GM19043 (cell line): ENCODE data around the gene LASP1.
"Not testable (repeated sequence)": the region's sequence is repeated elsewhere in the genome, so short reads cannot be mapped to it uniquely, and the experiment has no call there.

ENCODE experiments used
- ATAC-seq: cut with Tn5 transposase; IDR thresholded peaks from one replicate; pipeline ENCODE4 v1.9.1; 2021; ENCODE audit warnings: low read depth; ENCODE audit not compliant: unreplicated experiment

LASP1 gene

GRCh38 chr17:38905375-38905774 lies 35.5 kb downstream of the LASP1 start:
- no peak for ATAC-seq

- ATAC-seq: no peak
Measured at GRCh38 chr17:38906460-38907228, 36.8 kb downstream of the LASP1 start.

- ATAC-seq: no peak
Measured at GRCh38 chr17:38907930-38908675, 38.2 kb downstream of the LASP1 start.

GRCh38 chr17:38908676-38909181 lies 38.9 kb downstream of the LASP1 start:
- ATAC-seq: no peak

GRCh38 chr17:38910325-38910724 lies 40.5 kb downstream of the LASP1 start:
- no peak for ATAC-seq

- ATAC-seq: no peak
Measured at GRCh38 chr17:38911081-38911730, 41.3 kb downstream of the LASP1 start.

GRCh38 chr17:38911731-38912081 lies 41.8 kb downstream of the LASP1 start:
- ATAC-seq: not testable (repeated sequence)

GRCh38 chr17:38912221-38912813 lies 42.5 kb downstream of the LASP1 start:
- ATAC-seq: no peak

- no peak for ATAC-seq
Measured at GRCh38 chr17:38914741-38915638, 45.1 kb downstream of the LASP1 start.

- no peak for ATAC-seq
Measured at GRCh38 chr17:38915639-38915995, 45.8 kb downstream of the LASP1 start.

- ATAC-seq: no peak
Measured at GRCh38 chr17:38916771-38917170, 46.9 kb downstream of the LASP1 start.

GRCh38 chr17:38917259-38917658 lies 47.4 kb downstream of the LASP1 start:
- no peak for ATAC-seq

- no peak for ATAC-seq
Measured at GRCh38 chr17:38918129-38918913, 48.5 kb downstream of the LASP1 start.

GRCh38 chr17:38918916-38919315 lies 49.1 kb downstream of the LASP1 start:
- ATAC-seq: no peak

GRCh38 chr17:38919316-38920078 lies 49.6 kb downstream of the LASP1 start:
- ATAC-seq: no peak

GRCh38 chr17:38920374-38921291 lies 50.8 kb downstream of the LASP1 start:
- no peak for ATAC-seq

- ATAC-seq: no peak
Measured at GRCh38 chr17:38921756-38922411, 52.0 kb downstream of the LASP1 start.
